Measurements from ENCODE around the gene XYLT1. TPM values are rescaled to one million over a fixed set of nuclear protein-coding genes. Genes with fewer than 3 reads are reported as not detected.

XYLT1 gene
- total RNA-seq, 6 experiments from 2014 or later = 22.0 to 51.1 (median 27.5) TPM

DNA sequence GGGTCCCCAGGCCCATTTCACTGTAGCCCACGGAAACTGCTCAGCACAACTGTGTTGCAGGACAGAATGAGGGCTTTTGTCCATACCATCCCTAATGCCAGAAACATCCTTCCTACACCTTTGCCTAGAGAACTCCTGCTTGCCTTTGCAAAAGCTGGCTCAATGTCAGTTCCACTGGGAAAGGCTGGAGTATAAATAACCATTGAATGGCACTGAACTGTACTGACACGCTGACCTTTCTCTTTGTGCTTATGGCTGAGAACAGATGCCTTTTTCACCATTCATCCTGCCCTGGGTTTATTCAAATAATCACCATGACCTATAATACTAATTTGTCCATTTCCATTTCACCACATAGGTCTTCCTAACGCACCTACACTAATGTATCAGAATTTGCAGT, 300.3 kb downstream of the XYLT1 start:
- no peak overlapping the region for H3K27ac Mint-ChIP-seq
- TF ChIP-seq, protein P1, sequence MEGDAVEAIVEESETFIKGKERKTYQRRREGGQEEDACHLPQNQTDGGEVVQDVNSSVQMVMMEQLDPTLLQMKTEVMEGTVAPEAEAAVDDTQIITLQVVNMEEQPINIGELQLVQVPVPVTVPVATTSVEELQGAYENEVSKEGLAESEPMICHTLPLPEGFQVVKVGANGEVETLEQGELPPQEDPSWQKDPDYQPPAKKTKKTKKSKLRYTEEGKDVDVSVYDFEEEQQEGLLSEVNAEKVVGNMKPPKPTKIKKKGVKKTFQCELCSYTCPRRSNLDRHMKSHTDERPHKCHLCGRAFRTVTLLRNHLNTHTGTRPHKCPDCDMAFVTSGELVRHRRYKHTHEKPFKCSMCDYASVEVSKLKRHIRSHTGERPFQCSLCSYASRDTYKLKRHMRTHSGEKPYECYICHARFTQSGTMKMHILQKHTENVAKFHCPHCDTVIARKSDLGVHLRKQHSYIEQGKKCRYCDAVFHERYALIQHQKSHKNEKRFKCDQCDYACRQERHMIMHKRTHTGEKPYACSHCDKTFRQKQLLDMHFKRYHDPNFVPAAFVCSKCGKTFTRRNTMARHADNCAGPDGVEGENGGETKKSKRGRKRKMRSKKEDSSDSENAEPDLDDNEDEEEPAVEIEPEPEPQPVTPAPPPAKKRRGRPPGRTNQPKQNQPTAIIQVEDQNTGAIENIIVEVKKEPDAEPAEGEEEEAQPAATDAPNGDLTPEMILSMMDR (IDR thresholded peaks at IDR 0.05) = no peak
- H3K36me3 Mint-ChIP-seq (ENCODE audit: low read depth) = peaks cover 18% of the 10 kb centered on the region
- peaks cover 17% of the 10 kb centered on the region for H3K4me1 Mint-ChIP-seq (ENCODE audit: low read depth)
- H3K9me3 Mint-ChIP-seq = no peaks in the 10 kb centered on the region
- H3K4me3 Mint-ChIP-seq = no peak overlapping the region
- H3K27me3 Mint-ChIP-seq (ENCODE audit: insufficient read depth) = no peaks in the 10 kb centered on the region
- DNase-seq = no peak

DNA sequence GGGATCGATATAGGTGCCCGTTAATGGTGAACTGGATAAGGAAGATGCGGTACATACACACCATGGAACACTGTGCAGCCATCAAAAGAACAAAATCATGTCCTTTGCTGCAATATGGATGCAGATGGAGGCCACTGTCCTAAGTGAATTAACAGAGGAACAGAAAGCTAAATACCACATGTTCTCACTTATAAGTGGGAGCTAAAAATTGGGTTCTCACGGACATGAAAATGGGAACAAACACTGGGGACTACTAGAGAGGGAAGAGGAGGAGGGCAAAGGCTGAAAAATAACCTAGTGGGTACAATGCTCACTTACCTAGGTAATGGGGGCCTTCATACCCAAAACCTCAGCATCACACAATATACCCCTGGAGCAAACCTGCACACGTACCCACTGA, 302.6 kb downstream of the XYLT1 start:
- Mint-ChIP-seq H3K9me3 (no peaks in the 10 kb centered on the region), H3K4me3 (no peak overlapping the region), H3K27ac (no peak overlapping the region), H3K27me3 (ENCODE audit: insufficient read depth) (no peaks in the 10 kb centered on the region), H3K4me1 (ENCODE audit: low read depth) (peaks cover 6% of the 10 kb centered on the region), H3K36me3 (ENCODE audit: low read depth) (peaks cover 14% of the 10 kb centered on the region)
- TF ChIP-seq, protein P1 (IDR thresholded peaks at IDR 0.05) = no peak
- no peak for DNase-seq

DNA sequence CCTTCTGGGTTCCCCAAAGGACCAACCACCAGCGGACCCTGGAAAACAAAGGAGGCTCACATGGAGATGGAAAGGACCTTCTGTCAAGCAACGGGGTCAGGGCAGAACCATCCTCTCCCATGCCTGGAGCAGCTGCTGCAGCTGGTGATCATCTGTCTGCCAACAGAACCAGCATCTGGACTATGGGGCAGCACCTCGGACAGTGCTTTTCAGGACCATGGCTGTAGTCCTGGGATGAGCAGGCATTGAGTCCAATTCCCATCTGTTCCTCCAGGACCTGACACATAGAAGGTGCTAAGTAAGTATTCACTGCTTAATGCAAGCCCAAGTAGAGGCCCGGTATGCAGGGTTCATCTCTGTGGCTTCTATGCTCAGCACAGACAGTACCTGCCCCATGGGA, 304.7 kb downstream of the XYLT1 start:
- Mint-ChIP-seq H3K27me3 (ENCODE audit: insufficient read depth) (no peaks in the 10 kb centered on the region; the same call in 1 of the 2 replicates), H3K4me1 (ENCODE audit: low read depth) (no peaks in the 10 kb centered on the region), H3K9me3 (no peaks in the 10 kb centered on the region), H3K27ac (no peak overlapping the region), H3K36me3 (ENCODE audit: low read depth) (peaks cover 13% of the 10 kb centered on the region), H3K4me3 (no peak overlapping the region)
- TF ChIP-seq, protein P1 (IDR thresholded peaks at IDR 0.05) = no peak
- DNase-seq = peak; percentile 1

DNA sequence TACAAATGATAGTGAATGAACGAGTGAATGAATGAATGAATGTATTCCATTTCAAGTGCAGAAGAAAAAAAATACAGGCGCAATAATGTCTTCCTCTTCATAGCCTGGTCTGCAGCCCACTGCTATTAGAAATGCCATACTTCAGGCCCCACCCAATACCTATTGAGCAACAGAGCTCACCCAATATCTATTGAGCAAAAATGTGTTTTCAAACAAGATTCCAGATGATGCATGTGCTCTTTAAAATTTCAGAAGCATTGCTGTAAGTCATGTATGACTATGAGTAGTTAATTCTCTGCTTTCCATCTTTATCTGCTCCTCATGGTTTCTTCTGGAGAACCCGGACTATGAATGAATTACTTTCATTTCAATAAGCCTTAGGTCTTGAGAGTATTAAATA, 308.2 kb downstream of the XYLT1 start:
- no peaks in the 10 kb centered on the region for H3K4me1 Mint-ChIP-seq (ENCODE audit: low read depth)
- no peak overlapping the region for H3K27ac Mint-ChIP-seq
- H3K9me3 Mint-ChIP-seq = no peaks in the 10 kb centered on the region
- TF ChIP-seq, protein P1 (IDR thresholded peaks at IDR 0.05) = no peak
- DNase-seq = no peak
- H3K27me3 Mint-ChIP-seq (ENCODE audit: insufficient read depth) = no peaks in the 10 kb centered on the region; the same call in 1 of the 2 replicates
- H3K4me3 Mint-ChIP-seq = no peak overlapping the region
- peaks cover 10% of the 10 kb centered on the region for H3K36me3 Mint-ChIP-seq (ENCODE audit: low read depth)

DNA sequence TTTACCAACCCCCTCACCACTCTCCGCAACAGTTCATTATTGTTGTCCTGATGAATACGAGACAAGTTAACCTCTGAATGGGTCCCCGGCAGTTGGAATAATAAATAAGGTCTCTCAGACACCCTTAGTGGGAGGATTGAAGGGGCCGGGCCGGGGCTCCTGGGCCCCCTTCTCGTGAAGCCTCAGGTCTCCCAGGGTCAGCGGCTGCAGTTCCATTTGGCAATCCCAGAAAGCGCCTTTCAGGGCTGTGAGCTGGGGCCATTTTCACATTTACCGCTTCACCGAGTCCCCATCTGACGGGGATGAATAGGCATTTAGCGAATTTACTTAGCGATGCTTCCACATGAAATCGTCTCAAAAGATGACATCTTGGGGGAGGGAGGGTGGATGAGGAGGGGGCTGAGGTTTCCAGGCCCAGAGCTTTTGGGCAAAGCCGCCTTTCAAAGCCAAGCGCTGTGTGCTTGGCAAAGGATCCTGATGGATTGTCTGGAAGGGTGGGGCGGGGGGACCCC, 309.8 kb downstream of the XYLT1 start:
- no peaks in the 10 kb centered on the region for H3K9me3 Mint-ChIP-seq
- TF ChIP-seq, protein P1 (IDR thresholded peaks at IDR 0.05) = no peak
- H3K27me3 Mint-ChIP-seq (ENCODE audit: insufficient read depth) = no peaks in the 10 kb centered on the region; the same call in 1 of the 2 replicates
- H3K4me3 Mint-ChIP-seq = no peak overlapping the region
- no peak overlapping the region for H3K27ac Mint-ChIP-seq
- DNase-seq = no peak
- H3K4me1 Mint-ChIP-seq (ENCODE audit: low read depth) = no peaks in the 10 kb centered on the region
- H3K36me3 Mint-ChIP-seq (ENCODE audit: low read depth) = peaks cover 10% of the 10 kb centered on the region

All from HFFc6 (cell line).